Panc1 (cell line): ENCODE results near the gene RALGPS2. TPM values are rescaled to one million over a fixed set of nuclear protein-coding genes. Genes with fewer than 3 reads are reported as not detected.

Experiments used
- ATAC-seq: fragments of 200-7000 bp; cut with Tn5 transposase; 2 replicates; pipeline ENCODE4 v1.9.1; 2020; ENCODE audit warnings: mild to moderate bottlenecking, moderate library complexity
- BruUV-seq: library from RNA; stranded (reverse); fragments of 400-500 nt; replicated peaks from 2 replicates; lab custom pipeline; 2021; lab: Mats Ljungman, UMichigan
- CTCF ChIA-PET: fragments of 300-600 bp; sonication (Branson Sonifier 250); formaldehyde crosslinking; loops from one replicate; lab custom pipeline; 2022; ENCODE audit warnings: antibody characterized with exemption; lab: Charles Lee
- POLR2A ChIA-PET: fragments of 300-600 bp; sonication (Branson Sonifier 250); formaldehyde crosslinking; loops from one replicate; lab custom pipeline; 2022; ENCODE audit warnings: antibody characterized with exemption; lab: Charles Lee
- DNase-seq: peaks from one replicate; pipeline ENCODE4 v3.0.0-alpha.2; 2010; ENCODE audit warnings: low read depth, low spot score
- H3K27ac ChIP-seq: 2 replicates; pipeline ENCODE4 v1.5.1; 2011; ENCODE audit warnings: mild to moderate bottlenecking, low read length, inconsistent platforms
- H3K27me3 ChIP-seq: fragments of 200-500 bp; sonication (Bioruptor generic); 2 replicates; pipeline ENCODE4 v1.6.0; 2014; ENCODE audit warnings: low read length, inconsistent platforms; ENCODE audit not compliant: control insufficient read depth, insufficient read depth
- H3K36me3 ChIP-seq: fragments of 200-500 bp; sonication (Bioruptor generic); 2 replicates; pipeline ENCODE4 v1.5.1; 2014; ENCODE audit warnings: inconsistent platforms, mild to moderate bottlenecking, low read length, moderate library complexity; ENCODE audit not compliant: control insufficient read depth, insufficient read depth
- H3K4me1 ChIP-seq: 2 replicates; pipeline ENCODE4 v1.5.1; 2011; ENCODE audit warnings: inconsistent platforms, mild to moderate bottlenecking, low read length, moderate library complexity; ENCODE audit not compliant: control insufficient read depth, insufficient read depth
- H3K4me3 ChIP-seq, 2 experiments: 2 replicates each; pipeline ENCODE4 v1.5.1; 2011 to 2012; ENCODE audit warnings: low read depth in 2 of 2, low read length in 2 of 2, mild to moderate bottlenecking in 2 of 2, inconsistent platforms in 1 of 2, moderate library complexity in 1 of 2
- H3K9me3 ChIP-seq: fragments of 200-500 bp; sonication (Bioruptor generic); 2 replicates; pipeline ENCODE4 v1.5.1; 2014; ENCODE audit warnings: low read depth, mild to moderate bottlenecking, inconsistent platforms, low read length, moderate library complexity; ENCODE audit not compliant: control insufficient read depth, insufficient read depth
- POLR2AphosphoS5 ChIP-seq: IDR thresholded peaks from 2 replicates; pipeline ENCODE4 v1.6.1; 2012; ENCODE audit warnings: mild to moderate bottlenecking, low read depth, low read length, moderate library complexity
- SIN3A ChIP-seq: IDR thresholded peaks from 2 replicates; pipeline ENCODE4 v1.6.1; 2012; ENCODE audit warnings: low read depth, mild to moderate bottlenecking, low read length, moderate library complexity, borderline replicate concordance; ENCODE audit not compliant: insufficient read depth
- TCF7L2 ChIP-seq: IDR thresholded peaks from 2 replicates; pipeline ENCODE4 v1.6.1; 2011; ENCODE audit warnings: mild to moderate bottlenecking, low read depth, low read length, inconsistent platforms
- in situ Hi-C: cut with HindIII; loops from 2 replicates; pipeline ENCODE4 v1.10.0; 2016; ENCODE audit warnings: low sequenced_read_pairs, low pct_unique_long_range_greater_than_20kb
- intact Hi-C: fragments of 100-400 bp; cut with micrococcal nuclease; formaldehyde crosslinking; loops from one replicate; pipeline ENCODE4 v1.10.0; 2022; ENCODE audit not compliant: unreplicated experiment
- total RNA-seq: library from RNA; stranded (reverse); gene quantifications from one replicate; pipeline ENCODE4 v1.2.1, GENCODE V29; 2021; ENCODE audit not compliant: unreplicated experiment
- TF ChIP-seq, protein P1 (sequence below), 2 experiments: IDR thresholded peaks; 2 replicates each; pipeline ENCODE4 v1.6.1; 2011 to 2012; ENCODE audit warnings: low read depth in 2 of 2, control low read depth in 1 of 2, low read length in 1 of 2, mild to moderate bottlenecking in 1 of 2, moderate library complexity in 1 of 2; ENCODE audit not compliant: insufficient read depth in 1 of 2
- TF ChIP-seq, protein P2 (sequence below): fragments of 450-650 bp; IDR thresholded peaks from 2 replicates; pipeline ENCODE4 v1.5.1; 2017; ENCODE audit warnings: mild to moderate bottlenecking

Gene RALGPS2
- total RNA-seq, 1 experiment from 2014 or later: 5.4 TPM

DNA sequence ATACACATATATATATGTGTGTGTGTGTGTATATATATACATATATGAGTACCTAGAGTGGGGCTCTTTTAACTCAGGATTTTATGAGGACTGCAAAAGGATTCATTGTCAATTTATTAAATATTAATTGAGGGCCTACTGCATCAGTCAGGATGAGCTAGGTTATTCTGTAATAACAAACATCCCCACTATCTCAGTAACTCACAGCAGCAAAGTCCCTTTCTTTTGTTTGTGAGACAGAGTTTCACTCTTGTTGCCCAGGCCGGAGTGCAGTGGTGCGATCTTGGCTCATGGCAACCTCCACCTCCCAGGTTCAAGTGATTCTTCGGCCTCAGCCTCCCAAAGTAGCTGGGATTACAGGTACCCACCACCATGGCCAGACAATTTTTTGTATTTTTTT, 236.8 kb downstream of the RALGPS2 start:
- Histone ChIP-seq H3K9me3 (no peaks in the 10 kb centered on the region), H3K36me3 (no peaks in the 10 kb centered on the region), H3K27me3 (no peaks in the 10 kb centered on the region), H3K4me3 (no peak overlapping the region), H3K27ac (no peak overlapping the region), H3K4me1 (no peaks in the 10 kb centered on the region)
- POLR2A ChIA-PET: no interaction called here
- no peak for ATAC-seq
- intact Hi-C loops (no loop called here), in situ Hi-C loops (no loop called here)
- no peak for DNase-seq
- CTCF ChIA-PET: no interaction called here
- BruUV-seq: no TSS peak
- TF ChIP-seq, protein P1, sequence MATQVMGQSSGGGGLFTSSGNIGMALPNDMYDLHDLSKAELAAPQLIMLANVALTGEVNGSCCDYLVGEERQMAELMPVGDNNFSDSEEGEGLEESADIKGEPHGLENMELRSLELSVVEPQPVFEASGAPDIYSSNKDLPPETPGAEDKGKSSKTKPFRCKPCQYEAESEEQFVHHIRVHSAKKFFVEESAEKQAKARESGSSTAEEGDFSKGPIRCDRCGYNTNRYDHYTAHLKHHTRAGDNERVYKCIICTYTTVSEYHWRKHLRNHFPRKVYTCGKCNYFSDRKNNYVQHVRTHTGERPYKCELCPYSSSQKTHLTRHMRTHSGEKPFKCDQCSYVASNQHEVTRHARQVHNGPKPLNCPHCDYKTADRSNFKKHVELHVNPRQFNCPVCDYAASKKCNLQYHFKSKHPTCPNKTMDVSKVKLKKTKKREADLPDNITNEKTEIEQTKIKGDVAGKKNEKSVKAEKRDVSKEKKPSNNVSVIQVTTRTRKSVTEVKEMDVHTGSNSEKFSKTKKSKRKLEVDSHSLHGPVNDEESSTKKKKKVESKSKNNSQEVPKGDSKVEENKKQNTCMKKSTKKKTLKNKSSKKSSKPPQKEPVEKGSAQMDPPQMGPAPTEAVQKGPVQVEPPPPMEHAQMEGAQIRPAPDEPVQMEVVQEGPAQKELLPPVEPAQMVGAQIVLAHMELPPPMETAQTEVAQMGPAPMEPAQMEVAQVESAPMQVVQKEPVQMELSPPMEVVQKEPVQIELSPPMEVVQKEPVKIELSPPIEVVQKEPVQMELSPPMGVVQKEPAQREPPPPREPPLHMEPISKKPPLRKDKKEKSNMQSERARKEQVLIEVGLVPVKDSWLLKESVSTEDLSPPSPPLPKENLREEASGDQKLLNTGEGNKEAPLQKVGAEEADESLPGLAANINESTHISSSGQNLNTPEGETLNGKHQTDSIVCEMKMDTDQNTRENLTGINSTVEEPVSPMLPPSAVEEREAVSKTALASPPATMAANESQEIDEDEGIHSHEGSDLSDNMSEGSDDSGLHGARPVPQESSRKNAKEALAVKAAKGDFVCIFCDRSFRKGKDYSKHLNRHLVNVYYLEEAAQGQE (IDR thresholded peaks at IDR 0.05; ENCODE audit: insufficient read depth in 1 of 2, low read depth in 2 of 2, low read length in 1 of 2): no peak
- TF ChIP-seq, protein P2, sequence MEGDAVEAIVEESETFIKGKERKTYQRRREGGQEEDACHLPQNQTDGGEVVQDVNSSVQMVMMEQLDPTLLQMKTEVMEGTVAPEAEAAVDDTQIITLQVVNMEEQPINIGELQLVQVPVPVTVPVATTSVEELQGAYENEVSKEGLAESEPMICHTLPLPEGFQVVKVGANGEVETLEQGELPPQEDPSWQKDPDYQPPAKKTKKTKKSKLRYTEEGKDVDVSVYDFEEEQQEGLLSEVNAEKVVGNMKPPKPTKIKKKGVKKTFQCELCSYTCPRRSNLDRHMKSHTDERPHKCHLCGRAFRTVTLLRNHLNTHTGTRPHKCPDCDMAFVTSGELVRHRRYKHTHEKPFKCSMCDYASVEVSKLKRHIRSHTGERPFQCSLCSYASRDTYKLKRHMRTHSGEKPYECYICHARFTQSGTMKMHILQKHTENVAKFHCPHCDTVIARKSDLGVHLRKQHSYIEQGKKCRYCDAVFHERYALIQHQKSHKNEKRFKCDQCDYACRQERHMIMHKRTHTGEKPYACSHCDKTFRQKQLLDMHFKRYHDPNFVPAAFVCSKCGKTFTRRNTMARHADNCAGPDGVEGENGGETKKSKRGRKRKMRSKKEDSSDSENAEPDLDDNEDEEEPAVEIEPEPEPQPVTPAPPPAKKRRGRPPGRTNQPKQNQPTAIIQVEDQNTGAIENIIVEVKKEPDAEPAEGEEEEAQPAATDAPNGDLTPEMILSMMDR: no peak
- TF ChIP-seq POLR2AphosphoS5 (no peak), TCF7L2 (no peak), SIN3A (no peak)

DNA sequence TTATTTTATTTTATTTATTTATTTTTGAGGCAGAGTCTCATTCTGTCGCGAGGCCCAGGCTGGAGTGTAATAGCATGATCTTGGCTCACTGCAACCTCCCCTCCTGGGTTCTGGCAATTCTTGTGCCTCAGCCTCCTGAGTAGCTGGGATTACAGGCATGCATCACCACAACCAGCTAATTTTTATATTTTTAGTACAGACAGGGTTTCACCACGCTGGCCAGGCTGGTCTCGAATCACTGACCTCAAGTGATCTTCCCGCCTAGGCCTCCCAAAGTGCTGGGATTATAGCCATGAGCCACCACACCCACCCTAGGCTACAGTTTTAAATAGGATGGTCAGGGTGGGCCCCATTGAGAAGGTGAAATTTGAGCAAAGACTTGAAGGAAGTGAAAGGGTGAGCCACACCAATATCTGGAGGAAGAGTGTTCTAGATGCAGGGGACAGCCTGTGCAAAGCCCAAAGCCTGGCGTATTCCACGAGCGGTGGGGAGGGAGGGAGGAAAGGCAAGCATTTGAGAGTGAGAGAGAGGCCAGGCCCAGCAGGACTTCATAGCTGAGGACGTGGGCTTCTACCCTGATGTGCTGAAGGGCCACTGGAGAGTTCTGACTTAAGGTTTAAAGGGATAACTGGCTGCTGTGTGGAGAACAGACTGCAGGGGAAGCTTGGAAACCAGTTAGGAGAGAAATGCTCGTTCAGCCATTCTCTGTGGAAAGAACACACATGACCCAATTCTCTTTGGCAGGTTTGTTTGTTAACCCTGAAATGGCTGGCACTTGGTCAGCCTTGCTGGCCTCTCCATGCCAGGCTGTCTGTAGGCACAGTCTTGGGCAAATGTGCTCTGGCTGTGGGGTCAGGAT, 238.0 kb downstream of the RALGPS2 start:
- ATAC-seq (no peak), DNase-seq (no peak)
- no peak overlapping the region for H3K27ac ChIP-seq
- ChIA-PET CTCF (no interaction called here), POLR2A (no interaction called here)
- no peaks in the 10 kb centered on the region for H3K9me3 ChIP-seq
- no peaks in the 10 kb centered on the region for H3K4me1 ChIP-seq
- BruUV-seq: no TSS peak
- intact Hi-C loops: no loop called here
- TF ChIP-seq SIN3A (no peak), TCF7L2 (no peak), POLR2AphosphoS5 (no peak)
- TF ChIP-seq, protein P1 (IDR thresholded peaks at IDR 0.05; ENCODE audit: insufficient read depth in 1 of 2, low read depth in 2 of 2, low read length in 1 of 2): no peak
- TF ChIP-seq, protein P2: no peak
- H3K27me3 ChIP-seq: no peaks in the 10 kb centered on the region
- no peaks in the 10 kb centered on the region for H3K36me3 ChIP-seq
- H3K4me3 ChIP-seq: no peak overlapping the region
- in situ Hi-C loops: no loop called here
